ENCODE results near the gene COG3. TPM values are rescaled to one million over a fixed set of nuclear protein-coding genes. Genes with fewer than 3 reads are reported as not detected.

COG3 gene
- polyA plus RNA-seq, 2 donors, result 9.2 to 25.0 TPM

- Histone ChIP-seq H3K27ac (ENCODE audit: low read depth in 2 of 2, low read length in 1 of 2) (no peak overlapping the region), H3K27me3 (ENCODE audit: control insufficient read depth in 1 of 2, insufficient read depth in 2 of 2, low read length in 2 of 2) (no peaks in the 10 kb centered on the region), H3K4me1 (ENCODE audit: control insufficient read depth in 2 of 2, insufficient read depth in 2 of 2, low read length in 1 of 2) (no peaks in the 10 kb centered on the region), H3K9me3 (ENCODE audit: control insufficient read depth in 2 of 2, insufficient read depth in 1 of 2, low read depth in 1 of 2, low read length in 1 of 2) (no peaks in the 10 kb centered on the region), H3K36me3 (ENCODE audit: control insufficient read depth in 2 of 2, insufficient read depth in 2 of 2, low read length in 1 of 2) (peaks cover 2 to 15% of the 10 kb centered on the region in 2 donors), H3K4me3 (ENCODE audit: low read depth in 1 of 2, low read length in 2 of 2) (no peak overlapping the region)
- 84 to 94% methylated on average over 1 of the region's 1 CpG for WGBS, 2 donors
These were observed 72.8 kb downstream of the COG3 start for GRCh38 chr13:45537516-45537915.

- H3K27me3 ChIP-seq (ENCODE audit: control insufficient read depth in 1 of 2, insufficient read depth in 2 of 2, low read length in 2 of 2), result no peaks in the 10 kb centered on the region
These were observed 73.6 kb downstream of the COG3 start for GRCh38 chr13:45538382-45538781.

GRCh38 chr13:45540195-45540594 is 75.5 kb downstream of the COG3 start:
- Histone ChIP-seq H3K4me1 (ENCODE audit: control insufficient read depth in 2 of 2, insufficient read depth in 2 of 2, low read length in 1 of 2) (no peaks in the 10 kb centered on the region), H3K27me3 (ENCODE audit: control insufficient read depth in 1 of 2, insufficient read depth in 2 of 2, low read length in 2 of 2) (no peaks in the 10 kb centered on the region), H3K27ac (ENCODE audit: low read depth in 2 of 2, low read length in 1 of 2) (no peak overlapping the region), H3K36me3 (ENCODE audit: control insufficient read depth in 2 of 2, insufficient read depth in 2 of 2, low read length in 1 of 2) (peaks cover 0 to 5% of the 10 kb centered on the region in 2 donors), H3K9me3 (ENCODE audit: control insufficient read depth in 2 of 2, insufficient read depth in 1 of 2, low read depth in 1 of 2, low read length in 1 of 2) (no peaks in the 10 kb centered on the region), H3K4me3 (ENCODE audit: low read depth in 1 of 2, low read length in 2 of 2) (no peak overlapping the region)
- WGBS, 2 donors, result 85 to 86% methylated on average over 6 of the region's 6 CpGs

More at GRCh38 chr13:45538382-45538781, 73.6 kb downstream of the COG3 start:
- Histone ChIP-seq H3K4me3 (ENCODE audit: low read depth in 1 of 2, low read length in 2 of 2) (no peak overlapping the region), H3K27ac (ENCODE audit: low read depth in 2 of 2, low read length in 1 of 2) (no peak overlapping the region), H3K36me3 (ENCODE audit: control insufficient read depth in 2 of 2, insufficient read depth in 2 of 2, low read length in 1 of 2) (peaks cover 2 to 12% of the 10 kb centered on the region in 2 donors), H3K9me3 (ENCODE audit: control insufficient read depth in 2 of 2, insufficient read depth in 1 of 2, low read depth in 1 of 2, low read length in 1 of 2) (no peaks in the 10 kb centered on the region), H3K4me1 (ENCODE audit: control insufficient read depth in 2 of 2, insufficient read depth in 2 of 2, low read length in 1 of 2) (no peaks in the 10 kb centered on the region)
- 73 to 78% methylated on average over 2 of the region's 2 CpGs for WGBS, 2 donors

- Histone ChIP-seq H3K4me1 (ENCODE audit: control insufficient read depth in 2 of 2, insufficient read depth in 2 of 2, low read length in 1 of 2) (no peaks in the 10 kb centered on the region), H3K27me3 (ENCODE audit: control insufficient read depth in 1 of 2, insufficient read depth in 2 of 2, low read length in 2 of 2) (no peaks in the 10 kb centered on the region), H3K36me3 (ENCODE audit: control insufficient read depth in 2 of 2, insufficient read depth in 2 of 2, low read length in 1 of 2) (no peaks in the 10 kb centered on the region), H3K27ac (ENCODE audit: low read depth in 2 of 2, low read length in 1 of 2) (no peak overlapping the region), H3K9me3 (ENCODE audit: control insufficient read depth in 2 of 2, insufficient read depth in 1 of 2, low read depth in 1 of 2, low read length in 1 of 2) (no peaks in the 10 kb centered on the region), H3K4me3 (ENCODE audit: low read depth in 1 of 2, low read length in 2 of 2) (no peak overlapping the region)
- 81 to 85% methylated on average over 10 of the region's 10 CpGs for WGBS, 2 donors
These were observed 76.1 kb downstream of the COG3 start for GRCh38 chr13:45540864-45541263.

DNA sequence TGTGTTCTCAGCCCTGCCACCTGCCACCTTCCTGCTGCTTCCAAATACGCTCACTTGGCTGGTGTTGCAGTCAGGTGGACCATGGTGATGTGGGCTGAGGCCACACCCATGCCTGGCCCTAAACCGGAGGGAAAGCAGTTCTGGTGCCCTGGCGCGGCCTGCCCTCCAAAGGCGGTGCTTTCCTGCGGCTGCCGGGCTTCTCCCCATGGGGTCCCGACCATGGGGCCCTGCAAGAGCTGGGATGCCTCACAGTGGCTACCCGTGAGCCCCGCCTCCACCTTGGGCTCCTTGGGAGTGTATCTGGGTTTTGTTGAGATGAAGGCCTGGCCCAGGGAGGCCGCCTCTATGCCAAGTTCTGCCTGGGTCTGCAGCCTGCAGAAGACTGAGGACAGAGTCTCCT is 77.1 kb downstream of the COG3 start:
- H3K4me1 ChIP-seq (ENCODE audit: control insufficient read depth in 2 of 2, insufficient read depth in 2 of 2, low read length in 1 of 2), result no peaks in the 10 kb centered on the region
- H3K27me3 ChIP-seq (ENCODE audit: control insufficient read depth in 1 of 2, insufficient read depth in 2 of 2, low read length in 2 of 2), result no peaks in the 10 kb centered on the region
- H3K36me3 ChIP-seq (ENCODE audit: control insufficient read depth in 2 of 2, insufficient read depth in 2 of 2, low read length in 1 of 2), result no peaks in the 10 kb centered on the region
- no peak overlapping the region for H3K4me3 ChIP-seq (ENCODE audit: low read depth in 1 of 2, low read length in 2 of 2)
- no peaks in the 10 kb centered on the region for H3K9me3 ChIP-seq (ENCODE audit: control insufficient read depth in 2 of 2, insufficient read depth in 1 of 2, low read depth in 1 of 2, low read length in 1 of 2)
- no peak overlapping the region for H3K27ac ChIP-seq (ENCODE audit: low read depth in 2 of 2, low read length in 1 of 2)
- WGBS, 2 donors, result 90 to 91% methylated on average over 11 of the region's 11 CpGs

GRCh38 chr13:45542391-45542790 is 77.7 kb downstream of the COG3 start:
- 84 to 85% methylated on average over 8 of the region's 8 CpGs for WGBS, 2 donors
- Histone ChIP-seq H3K27ac (ENCODE audit: low read depth in 2 of 2, low read length in 1 of 2) (no peak overlapping the region), H3K36me3 (ENCODE audit: control insufficient read depth in 2 of 2, insufficient read depth in 2 of 2, low read length in 1 of 2) (no peaks in the 10 kb centered on the region), H3K4me1 (ENCODE audit: control insufficient read depth in 2 of 2, insufficient read depth in 2 of 2, low read length in 1 of 2) (no peaks in the 10 kb centered on the region), H3K4me3 (ENCODE audit: low read depth in 1 of 2, low read length in 2 of 2) (no peak overlapping the region), H3K27me3 (ENCODE audit: control insufficient read depth in 1 of 2, insufficient read depth in 2 of 2, low read length in 2 of 2) (no peaks in the 10 kb centered on the region), H3K9me3 (ENCODE audit: control insufficient read depth in 2 of 2, insufficient read depth in 1 of 2, low read depth in 1 of 2, low read length in 1 of 2) (no peaks in the 10 kb centered on the region)

DNA sequence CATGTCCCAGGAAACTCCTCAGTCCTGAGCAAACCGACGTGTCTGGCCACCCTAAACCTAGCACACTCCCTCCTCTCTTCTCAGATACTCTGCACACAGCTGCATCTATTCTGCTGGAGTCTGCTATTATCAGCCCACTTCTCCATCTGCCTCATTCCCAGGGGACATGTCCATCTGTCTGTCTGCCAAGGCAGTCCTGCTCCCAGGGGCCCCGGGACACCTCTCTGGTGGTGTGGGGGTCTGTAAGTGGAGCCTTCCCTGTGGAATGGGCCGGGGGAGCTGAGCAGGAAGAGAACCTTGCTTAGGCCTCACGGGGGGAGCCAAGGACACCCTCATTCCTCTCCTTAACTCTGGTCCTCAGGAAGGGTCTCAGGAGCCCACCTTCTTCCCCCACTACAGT is 78.1 kb downstream of the COG3 start:
- H3K27me3 ChIP-seq (ENCODE audit: control insufficient read depth in 1 of 2, insufficient read depth in 2 of 2, low read length in 2 of 2), result no peaks in the 10 kb centered on the region
- H3K4me1 ChIP-seq (ENCODE audit: control insufficient read depth in 2 of 2, insufficient read depth in 2 of 2, low read length in 1 of 2), result no peaks in the 10 kb centered on the region
- no peak overlapping the region for H3K4me3 ChIP-seq (ENCODE audit: low read depth in 1 of 2, low read length in 2 of 2)
- no peak overlapping the region for H3K27ac ChIP-seq (ENCODE audit: low read depth in 2 of 2, low read length in 1 of 2)
- WGBS, 2 donors, result 88 to 92% methylated on average over 5 of the region's 5 CpGs
- H3K9me3 ChIP-seq (ENCODE audit: control insufficient read depth in 2 of 2, insufficient read depth in 1 of 2, low read depth in 1 of 2, low read length in 1 of 2), result no peaks in the 10 kb centered on the region
- H3K36me3 ChIP-seq (ENCODE audit: control insufficient read depth in 2 of 2, insufficient read depth in 2 of 2, low read length in 1 of 2), result no peaks in the 10 kb centered on the region

GRCh38 chr13:45544520-45544919 is 79.8 kb downstream of the COG3 start:
- Histone ChIP-seq H3K4me3 (ENCODE audit: low read depth in 1 of 2, low read length in 2 of 2) (no peak overlapping the region), H3K27ac (ENCODE audit: low read depth in 2 of 2, low read length in 1 of 2) (no peak overlapping the region), H3K27me3 (ENCODE audit: control insufficient read depth in 1 of 2, insufficient read depth in 2 of 2, low read length in 2 of 2) (no peaks in the 10 kb centered on the region), H3K36me3 (ENCODE audit: control insufficient read depth in 2 of 2, insufficient read depth in 2 of 2, low read length in 1 of 2) (no peaks in the 10 kb centered on the region), H3K9me3 (ENCODE audit: control insufficient read depth in 2 of 2, insufficient read depth in 1 of 2, low read depth in 1 of 2, low read length in 1 of 2) (no peaks in the 10 kb centered on the region), H3K4me1 (ENCODE audit: control insufficient read depth in 2 of 2, insufficient read depth in 2 of 2, low read length in 1 of 2) (no peaks in the 10 kb centered on the region)
- 79 to 80% methylated on average over 2 of the region's 2 CpGs for WGBS, 2 donors

- Histone ChIP-seq H3K27me3 (ENCODE audit: control insufficient read depth in 1 of 2, insufficient read depth in 2 of 2, low read length in 2 of 2) (peaks cover 0 to 4% of the 10 kb centered on the region in 2 donors), H3K4me1 (ENCODE audit: control insufficient read depth in 2 of 2, insufficient read depth in 2 of 2, low read length in 1 of 2) (no peaks in the 10 kb centered on the region), H3K27ac (ENCODE audit: low read depth in 2 of 2, low read length in 1 of 2) (no peak overlapping the region), H3K4me3 (ENCODE audit: low read depth in 1 of 2, low read length in 2 of 2) (no peak overlapping the region), H3K36me3 (ENCODE audit: control insufficient read depth in 2 of 2, insufficient read depth in 2 of 2, low read length in 1 of 2) (no peaks in the 10 kb centered on the region), H3K9me3 (ENCODE audit: control insufficient read depth in 2 of 2, insufficient read depth in 1 of 2, low read depth in 1 of 2, low read length in 1 of 2) (no peaks in the 10 kb centered on the region)
- 69 to 74% methylated on average over 6 of the region's 6 CpGs for WGBS, 2 donors
These were observed 81.1 kb downstream of the COG3 start for GRCh38 chr13:45545686-45546409.

DNA sequence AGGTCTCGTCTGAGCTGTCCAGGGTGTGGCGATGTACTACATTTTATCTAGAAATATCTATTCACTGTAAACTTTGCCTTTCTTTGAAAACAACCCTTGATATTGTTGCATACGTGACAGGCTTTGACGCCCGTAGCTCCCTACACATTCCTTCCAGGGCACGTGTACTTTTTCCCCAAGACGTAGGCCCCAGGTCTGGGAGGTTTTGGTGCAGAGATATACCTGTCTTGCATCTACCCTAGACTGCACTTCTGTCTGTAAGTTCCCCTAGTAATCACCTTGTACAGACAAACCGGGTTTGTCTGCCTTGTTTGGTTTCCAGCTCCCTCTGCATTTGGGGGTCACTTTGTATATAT is 81.6 kb downstream of the COG3 start:
- Histone ChIP-seq H3K9me3 (ENCODE audit: control insufficient read depth in 2 of 2, insufficient read depth in 1 of 2, low read depth in 1 of 2, low read length in 1 of 2) (no peaks in the 10 kb centered on the region), H3K4me3 (ENCODE audit: low read depth in 1 of 2, low read length in 2 of 2) (no peak overlapping the region), H3K36me3 (ENCODE audit: control insufficient read depth in 2 of 2, insufficient read depth in 2 of 2, low read length in 1 of 2) (no peaks in the 10 kb centered on the region), H3K27me3 (ENCODE audit: control insufficient read depth in 1 of 2, insufficient read depth in 2 of 2, low read length in 2 of 2) (peaks cover 0 to 4% of the 10 kb centered on the region in 2 donors), H3K27ac (ENCODE audit: low read depth in 2 of 2, low read length in 1 of 2) (no peak overlapping the region), H3K4me1 (ENCODE audit: control insufficient read depth in 2 of 2, insufficient read depth in 2 of 2, low read length in 1 of 2) (no peaks in the 10 kb centered on the region)
- 84 to 85% methylated on average over 8 of the region's 8 CpGs for WGBS, 2 donors
